Retina (tissue), 1 donor: ENCODE results near the gene CRIM1.
A peak's percentile ranks its signal among the peaks of the same experiment; 100 is the strongest.

ENCODE experiments used
- DNase-seq: peaks from one replicate; pipeline ENCODE4 v3.0.0-alpha.2; 2016

CRIM1 gene

DNA sequence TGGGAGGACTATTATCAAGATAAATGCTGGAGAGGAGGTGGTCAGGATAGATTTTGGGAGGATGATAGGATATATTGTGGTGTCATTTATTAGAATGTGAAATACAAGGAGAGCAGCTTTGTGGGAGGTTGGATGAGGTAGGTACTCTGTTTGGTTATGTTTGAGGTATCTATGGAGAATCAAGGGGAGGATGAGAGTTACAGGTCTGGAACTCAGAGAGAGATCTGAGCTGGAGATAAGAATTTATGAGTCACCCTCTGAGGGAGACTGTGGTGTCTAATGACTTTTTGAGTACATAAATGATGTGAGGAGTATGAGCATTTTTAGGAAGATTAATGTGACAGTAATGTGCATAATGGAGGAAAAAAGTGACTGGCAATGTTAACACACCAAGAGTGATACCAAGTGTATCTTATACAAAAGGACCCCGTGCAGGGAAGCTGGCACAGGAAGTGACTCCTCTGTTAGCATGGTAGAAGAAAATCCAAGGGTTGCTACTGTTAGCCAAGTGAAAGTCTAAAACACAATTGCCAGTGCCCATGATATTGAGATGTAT is 48.2 kb downstream of the CRIM1 start:
- no peak for DNase-seq

DNA sequence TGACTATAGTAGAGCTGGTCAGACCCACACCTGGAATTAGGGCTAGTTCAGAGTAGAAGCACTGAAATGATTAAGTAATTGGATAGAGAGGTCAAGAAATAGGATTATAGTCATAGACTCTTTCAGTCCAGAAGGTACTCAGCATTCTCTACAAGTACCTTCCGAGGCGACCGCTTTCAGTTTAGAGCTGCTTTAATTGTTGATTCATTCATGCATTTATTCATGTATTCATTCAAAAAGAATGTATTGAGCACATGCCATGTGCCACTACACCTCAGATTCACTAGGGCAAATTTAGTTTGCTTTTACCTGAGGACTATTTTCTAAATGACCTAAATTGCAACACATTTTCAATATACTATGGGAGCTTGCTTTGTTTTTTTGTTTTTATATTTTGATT is 48.7 kb downstream of the CRIM1 start:
- DNase-seq, result no peak

DNA sequence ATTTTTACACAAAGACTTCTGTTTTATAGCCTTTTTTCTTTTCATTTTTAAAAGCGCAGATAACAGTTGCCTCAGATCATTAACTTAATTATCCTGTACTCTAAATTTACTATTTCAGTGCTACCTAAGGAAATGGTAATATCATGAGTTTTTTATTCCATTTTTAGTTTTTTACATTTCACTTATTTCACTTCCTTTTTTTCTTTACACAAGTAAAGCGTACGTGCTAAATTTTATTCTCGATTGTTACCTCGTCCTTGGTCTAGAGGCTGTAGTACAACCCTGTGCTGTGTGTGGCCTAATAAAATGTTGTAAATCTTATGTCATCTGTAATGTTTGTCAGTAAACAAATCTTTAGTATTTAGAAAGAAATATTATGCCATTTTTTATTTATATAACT is 49.2 kb downstream of the CRIM1 start:
- DNase-seq, result no peak

DNA sequence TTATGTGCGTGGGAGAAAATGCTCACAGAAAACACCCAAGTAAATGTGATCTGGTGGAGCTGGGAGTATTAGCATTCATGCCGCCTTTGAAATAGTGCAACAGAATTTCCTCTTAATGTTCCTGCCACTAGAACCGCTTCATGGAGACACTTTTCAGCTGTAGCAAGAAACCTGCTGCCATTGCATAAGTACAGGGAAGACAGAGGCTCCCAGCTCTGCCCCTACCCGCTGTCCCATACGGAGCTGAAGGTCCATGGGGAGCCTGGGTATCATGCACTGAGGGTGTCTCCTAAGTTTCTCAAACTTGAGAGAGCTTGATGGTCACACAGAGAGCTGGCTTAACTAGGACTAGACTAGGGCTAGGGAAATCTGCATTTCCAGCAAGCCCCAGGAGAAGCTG is 49.6 kb downstream of the CRIM1 start:
- DNase-seq, result no peak

DNA sequence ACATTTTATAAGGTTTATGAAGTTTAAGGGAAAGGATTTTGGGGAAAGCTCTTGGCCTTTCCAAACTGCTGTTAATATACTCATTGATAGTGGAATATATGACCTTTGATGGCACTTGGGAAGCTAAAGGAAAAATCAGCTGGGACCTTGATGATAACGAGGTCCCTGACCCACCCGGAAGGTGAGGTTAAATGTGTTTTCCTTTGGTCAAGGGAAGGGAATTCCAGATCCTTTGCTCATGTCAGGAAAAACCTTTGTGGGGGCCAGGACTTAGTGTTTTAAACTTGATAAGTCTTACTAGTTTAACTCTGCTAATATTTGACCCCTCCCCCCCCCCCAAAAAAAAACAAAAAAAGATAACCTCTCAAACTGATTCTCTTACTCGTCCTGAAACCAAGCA is 50.7 kb downstream of the CRIM1 start:
- no peak for DNase-seq

DNA sequence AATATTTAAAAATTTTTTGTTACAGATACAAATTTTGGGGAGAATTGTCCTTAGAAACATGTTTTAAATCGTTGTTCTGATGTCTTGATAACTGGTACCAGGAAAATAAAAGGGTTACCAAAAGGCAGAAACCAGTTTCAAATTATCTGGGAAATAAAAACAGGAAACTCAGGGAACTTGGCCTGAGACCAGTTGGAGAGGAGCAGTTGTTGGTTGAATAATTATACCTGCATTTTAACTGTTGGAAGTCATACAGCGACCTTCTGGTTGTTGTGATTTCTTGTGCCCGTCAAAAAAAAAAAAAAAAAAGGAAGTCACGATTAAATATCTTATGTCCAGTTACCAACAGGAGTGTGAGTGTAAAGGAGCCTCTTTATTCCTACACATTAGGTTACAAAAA is 51.8 kb downstream of the CRIM1 start:
- no peak for DNase-seq

DNA sequence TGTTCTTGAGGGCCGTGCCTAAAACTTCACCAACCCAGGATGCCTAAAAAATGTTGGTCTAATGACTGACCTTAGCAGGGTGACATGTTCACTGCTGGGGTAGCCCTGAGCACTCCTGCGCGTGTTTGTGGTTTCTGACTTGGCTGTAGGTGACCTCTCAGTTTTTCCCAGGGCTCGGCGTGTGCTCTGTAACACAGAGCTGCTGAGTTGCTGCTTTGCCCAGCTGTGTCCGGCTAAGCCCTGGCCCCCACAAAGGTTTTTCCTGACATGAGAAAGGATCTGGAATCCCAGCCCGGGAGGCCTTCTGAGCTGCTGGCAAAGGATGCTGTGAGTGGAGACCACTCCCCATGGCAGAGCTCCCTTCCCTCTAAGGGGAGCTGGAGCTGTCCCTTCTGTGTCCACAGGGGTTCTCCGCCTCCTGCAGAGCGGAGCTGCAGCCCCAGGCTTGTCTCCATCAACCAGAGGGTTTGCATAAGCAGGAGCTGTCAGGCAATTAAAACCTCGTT is 52.7 kb downstream of the CRIM1 start:
- DNase-seq, result peak; percentile 48

DNA sequence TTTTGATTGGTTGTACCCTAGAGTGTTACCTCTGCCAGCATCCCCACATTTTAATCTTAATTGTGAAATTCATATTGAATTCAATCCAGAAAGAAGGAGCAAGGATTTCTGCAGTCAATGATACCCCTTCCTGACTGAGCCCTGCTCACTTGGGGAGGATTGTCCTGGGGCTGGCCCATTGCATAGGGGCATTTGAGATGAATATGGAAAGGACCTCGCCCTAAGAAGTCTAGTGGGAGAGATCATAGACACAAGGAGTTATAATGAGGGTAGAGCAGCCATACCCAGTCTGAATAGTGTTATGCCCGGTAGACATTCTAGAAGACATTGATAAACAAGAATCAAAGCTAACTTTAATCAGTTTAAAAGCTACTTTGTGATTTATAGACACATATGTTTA is 53.8 kb downstream of the CRIM1 start:
- no peak for DNase-seq

DNA sequence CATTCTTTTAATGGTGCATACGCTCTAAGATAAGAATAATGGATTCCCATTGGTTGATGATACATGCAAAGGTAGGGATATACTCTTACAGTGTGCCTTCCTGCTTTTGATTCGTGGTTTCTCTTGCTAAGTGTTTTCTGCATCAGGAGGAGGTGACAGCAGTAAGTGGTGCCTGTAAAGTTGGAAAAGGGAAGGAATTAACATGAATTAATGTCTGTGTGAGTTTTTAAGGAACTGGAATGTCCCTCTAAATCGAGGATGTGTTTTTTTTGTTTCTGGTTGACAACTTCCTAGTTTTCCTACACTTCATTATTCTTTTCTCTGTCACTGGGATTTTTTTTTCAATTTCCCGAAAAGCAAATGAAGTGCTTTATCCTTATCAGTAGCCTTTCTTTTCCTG is 54.4 kb downstream of the CRIM1 start:
- no peak for DNase-seq

DNA sequence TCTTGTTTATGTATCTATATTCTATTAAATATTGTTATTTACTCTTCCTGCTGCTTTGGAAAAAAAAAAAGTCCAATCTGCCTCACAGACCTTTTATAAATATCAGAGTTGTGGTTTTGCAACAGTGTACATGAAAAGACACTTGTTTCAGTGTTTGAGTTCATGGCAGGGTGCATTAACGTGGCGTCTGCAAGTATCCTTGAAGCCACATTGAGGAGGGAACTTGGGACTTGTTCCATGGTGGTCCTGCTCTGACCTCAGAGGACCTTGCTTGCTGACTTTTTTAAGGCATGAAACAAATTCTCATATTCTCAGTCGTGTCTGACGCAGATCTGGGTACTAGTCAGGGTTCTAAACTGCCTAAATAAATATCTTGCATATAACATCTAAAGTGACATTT is 55.1 kb downstream of the CRIM1 start:
- no peak for DNase-seq

DNA sequence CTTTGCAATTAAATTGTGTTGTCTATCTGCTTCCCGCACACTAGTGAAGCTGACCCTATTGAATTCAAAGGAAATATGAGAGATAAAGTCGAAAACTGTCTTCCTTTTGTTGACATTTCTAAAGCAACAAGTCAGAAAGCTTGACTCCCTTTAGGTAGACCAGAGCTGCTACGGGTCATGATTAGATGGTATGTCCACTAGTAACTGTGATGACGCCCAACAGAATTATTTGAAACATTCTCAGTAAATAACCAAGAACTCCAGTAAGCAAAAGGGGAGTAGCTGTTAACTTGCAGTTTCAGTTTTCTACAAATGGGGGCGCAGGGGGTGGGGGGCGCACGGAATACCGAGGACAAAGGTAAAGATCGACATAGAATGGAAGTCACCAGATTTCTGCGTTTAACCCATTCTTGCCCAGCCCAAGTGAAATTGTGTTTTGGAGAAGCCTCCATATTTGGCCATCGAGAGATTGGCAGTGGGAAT is 56.4 kb downstream of the CRIM1 start:
- no peak for DNase-seq

DNA sequence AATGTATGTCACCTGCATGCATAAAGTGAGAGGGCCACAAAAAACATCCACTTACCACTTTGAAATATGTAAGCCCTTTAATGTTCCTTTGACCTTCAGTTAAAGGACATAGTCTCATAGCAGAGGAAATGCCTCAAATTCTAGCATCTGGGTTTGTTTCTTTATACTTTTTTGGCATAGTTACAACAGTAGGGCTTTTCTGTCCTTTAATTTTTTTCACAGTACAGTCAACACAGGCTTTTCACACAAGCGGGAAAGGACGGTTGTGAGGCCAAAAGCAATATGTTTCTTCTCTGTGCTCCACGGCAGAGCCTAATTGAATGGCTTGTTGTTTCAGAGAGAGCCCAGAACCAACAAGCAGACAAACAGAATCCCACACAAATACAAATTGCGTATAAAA is 57.6 kb downstream of the CRIM1 start:
- no peak for DNase-seq

DNA sequence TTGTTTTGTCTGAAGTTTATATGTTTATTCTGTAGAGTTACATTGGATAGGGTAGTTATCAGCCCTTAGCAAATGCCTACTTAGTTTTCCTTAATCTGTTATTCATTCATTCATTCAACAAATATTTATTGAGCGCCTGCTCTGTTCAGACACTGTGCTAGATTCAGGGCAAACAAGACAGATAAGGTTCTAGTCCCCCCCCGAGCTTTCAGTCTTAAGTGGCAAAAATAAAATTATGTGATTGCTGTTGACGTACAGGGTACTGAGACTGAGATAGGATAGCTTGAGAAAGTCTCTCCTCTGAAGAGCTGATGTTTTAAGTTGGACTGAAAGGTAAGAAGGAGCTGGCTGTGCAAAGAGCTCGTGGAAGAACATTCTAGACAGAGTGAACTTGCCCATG is 58.7 kb downstream of the CRIM1 start:
- DNase-seq, result no peak

DNA sequence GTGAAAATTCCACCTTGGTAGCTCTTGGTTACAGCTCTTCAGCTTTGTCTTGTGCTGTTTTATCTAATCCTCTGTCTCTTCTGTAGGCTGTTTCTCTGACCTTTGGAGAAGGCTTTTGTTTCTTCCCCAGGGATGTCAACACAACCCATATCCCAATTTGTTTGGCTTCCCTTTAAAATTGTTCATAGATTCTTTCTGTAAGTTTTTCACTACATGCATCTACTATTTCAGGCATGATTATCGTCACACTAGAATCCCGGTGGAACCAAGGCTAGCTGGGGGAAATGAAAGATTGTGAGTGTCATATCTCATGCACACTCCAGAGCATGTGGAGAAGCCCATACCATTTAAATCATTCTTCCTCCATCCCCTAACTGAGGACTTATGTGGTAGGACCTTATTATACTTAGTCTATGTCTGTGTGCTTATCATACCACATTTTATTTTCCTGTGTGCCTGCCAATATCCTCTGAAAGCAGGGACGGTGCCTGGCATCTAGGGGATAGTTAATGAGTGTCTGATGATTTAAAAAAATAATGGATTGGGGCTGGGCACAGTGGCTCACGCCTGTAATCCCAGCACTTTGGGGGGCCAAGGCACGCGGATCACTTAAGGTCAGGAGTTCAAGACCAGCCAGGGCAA is 59.9 kb downstream of the CRIM1 start:
- DNase-seq, result no peak

DNA sequence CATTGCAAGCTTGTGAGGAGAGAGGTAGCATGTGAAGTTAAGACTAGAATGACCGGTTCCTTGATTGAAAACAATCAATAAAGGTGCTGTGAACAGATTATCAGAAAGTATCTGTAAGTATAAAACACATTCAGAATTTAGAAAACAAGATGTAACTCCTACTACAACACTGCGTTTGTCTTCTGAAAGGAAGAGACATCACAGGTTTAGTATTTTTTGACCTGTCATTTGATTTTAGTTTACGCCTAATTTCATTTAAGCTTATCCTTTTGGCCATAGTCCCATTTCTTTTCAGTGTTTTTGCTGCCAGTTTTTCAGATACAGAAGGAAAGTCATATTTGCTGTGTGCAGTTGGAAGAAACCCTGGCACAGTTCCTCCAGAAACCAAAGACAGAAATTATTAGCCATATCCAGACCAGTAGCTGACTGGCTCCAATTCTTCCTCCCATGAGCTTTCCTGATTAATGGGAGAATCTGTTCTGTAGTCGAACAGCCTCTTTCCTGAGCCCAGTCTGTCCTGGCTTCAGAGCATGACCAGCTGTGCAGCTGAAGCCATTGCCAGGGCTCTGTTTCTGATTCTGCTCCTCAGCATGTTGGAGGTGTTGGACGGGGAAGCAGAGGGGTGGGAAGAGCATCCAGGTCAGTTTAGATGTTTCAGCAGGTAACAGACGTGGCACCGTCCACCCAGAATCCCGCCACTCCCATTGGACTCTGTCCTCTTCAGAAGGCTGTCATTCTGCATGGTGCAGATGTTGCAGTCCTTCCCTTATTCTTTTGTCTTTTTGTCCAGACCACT is 61.0 kb downstream of the CRIM1 start:
- DNase-seq, result no peak

DNA sequence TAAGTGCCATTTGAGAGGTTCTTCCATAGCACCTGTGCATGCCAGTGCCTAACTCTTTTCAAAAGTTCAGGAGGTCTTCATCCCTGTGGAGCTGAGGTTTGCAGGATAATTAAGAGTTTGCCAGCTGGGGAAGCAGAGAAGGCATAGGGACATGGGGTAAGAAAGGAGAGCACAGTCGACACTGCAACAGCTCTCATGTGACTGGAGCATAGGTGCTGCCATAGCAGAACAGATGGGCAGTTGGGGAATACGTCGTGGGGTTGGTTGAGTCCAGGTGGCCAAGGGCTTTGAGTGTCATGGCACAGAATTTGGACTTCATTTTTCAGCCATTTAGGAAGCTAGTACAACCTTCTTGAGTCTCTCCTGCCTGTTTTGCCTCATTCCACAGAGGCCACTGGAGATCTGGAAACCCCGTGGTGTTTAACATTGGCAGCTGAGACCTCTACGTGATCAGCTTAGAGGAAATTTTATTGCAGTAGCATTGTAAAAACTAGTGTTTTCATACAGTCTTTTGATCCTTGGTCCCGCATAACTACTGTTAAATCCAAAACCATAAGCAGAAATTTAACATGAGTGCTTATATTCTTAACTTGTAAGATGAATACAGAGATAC is 65.1 kb downstream of the CRIM1 start:
- DNase-seq, result no peak

DNA sequence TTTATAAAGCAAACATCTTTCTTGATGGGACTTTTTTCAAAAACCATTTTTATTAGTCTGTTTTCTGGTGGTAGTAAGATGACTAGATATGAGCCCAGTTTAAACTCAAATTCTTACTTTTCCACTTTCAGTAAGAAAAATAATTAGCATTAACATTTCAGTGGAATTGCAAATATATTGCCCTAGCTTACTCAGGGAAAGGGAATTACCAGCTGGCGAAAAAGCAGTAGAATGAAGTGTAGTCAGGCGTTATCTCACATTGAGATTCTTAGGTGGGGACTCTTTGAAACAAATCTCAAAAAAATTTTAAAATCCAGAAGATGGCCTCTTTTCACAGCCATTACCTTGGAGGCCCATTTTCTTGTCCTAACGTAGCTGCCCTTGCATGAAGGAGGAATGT is 65.8 kb downstream of the CRIM1 start:
- DNase-seq, result no peak

DNA sequence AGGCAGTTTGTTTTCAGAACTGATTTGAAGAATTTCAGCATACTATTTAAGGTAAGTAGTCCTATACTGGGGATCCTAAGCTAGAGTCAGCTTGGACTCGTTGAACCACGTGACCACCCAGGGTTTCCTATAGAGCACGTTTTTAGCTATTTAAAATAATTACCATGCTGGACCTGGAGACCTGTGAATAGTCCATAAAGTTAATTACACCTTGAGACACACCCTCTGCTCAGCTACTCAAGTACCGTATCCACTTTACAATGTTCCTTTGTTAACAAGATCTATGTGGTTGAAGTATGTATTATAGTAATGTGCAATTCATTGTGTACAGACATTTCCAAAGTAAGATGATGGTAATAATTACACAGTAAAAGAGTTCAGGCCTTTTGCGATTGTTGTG is 67.6 kb downstream of the CRIM1 start:
- no peak for DNase-seq

DNA sequence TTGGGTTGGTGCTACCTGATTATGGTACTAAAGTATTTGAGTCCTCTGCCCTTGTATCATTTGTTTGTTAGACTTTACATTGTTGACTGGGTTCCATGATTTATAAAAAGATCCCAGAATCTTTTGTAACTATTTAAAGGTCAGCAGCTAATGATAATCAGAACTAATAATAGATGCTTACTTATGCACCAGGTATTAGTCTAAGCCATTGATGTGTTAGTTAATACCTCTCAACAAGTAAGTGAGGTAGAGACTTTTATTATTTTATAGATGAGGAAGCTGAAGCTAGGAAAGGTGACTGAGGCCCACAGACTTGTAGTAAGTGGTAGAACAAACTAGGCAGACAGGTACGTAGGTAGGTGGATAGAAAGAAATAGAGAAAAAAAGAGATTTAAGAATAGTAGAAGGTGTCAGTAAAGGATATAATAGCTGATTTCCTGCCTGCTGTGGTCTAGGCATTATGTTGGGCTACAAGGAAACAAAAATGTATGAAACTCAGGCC is 68.1 kb downstream of the CRIM1 start:
- DNase-seq, result no peak

DNA sequence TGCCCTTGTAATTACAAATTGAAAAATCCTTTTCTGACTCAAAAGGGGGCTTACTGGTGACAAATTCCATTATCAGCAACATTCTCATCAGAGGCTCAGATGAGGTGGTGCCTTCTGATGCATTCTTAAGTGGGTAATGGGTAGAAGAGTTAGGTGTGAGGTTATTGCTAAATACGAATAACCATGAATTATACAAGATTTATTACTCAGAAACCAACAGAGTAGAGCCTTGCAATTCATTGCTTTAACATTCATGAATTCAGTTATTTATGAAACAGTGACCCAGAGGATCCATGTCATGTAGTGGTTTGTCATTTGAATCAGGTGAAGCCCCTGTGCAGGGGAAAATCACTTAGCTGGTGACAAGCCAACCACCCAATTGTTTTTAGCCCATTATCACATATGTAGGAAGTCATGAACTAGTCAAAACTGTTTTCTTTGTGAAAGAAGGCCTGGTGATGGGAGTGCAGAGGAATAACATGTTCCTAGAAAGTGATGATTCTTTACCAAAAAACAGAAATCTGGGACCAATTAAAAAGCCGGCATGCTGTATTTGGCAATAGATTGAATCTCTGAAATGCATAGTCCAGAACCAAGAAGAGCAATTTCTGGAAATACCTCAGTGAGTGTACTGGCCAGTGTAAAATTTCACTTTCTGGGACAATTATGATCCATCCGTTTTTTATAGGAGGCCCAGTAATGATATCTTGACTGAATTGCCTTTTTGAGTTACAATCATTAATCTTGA is 70.2 kb downstream of the CRIM1 start:
- no peak for DNase-seq

DNA sequence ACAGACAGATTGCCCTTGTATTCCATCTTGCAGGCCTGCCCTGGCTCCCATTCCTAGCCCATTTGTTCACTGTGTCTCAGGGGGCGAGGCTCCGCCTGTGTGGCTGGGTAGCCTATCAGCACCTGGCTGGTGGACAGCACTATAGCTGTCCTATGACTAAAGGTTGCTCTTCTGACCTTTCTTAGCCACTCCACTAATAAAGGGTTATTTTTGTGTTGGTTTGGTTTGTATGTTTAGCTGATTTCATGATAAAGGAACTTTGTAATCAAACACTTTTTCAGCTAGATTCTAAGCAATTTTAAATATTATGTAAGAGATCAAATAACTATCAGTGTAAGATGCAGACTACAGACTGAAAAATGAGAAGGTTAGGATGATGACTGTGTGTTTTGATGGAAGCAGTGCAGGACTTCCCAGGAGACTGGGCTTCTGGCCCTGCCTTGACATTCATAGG is 72.2 kb downstream of the CRIM1 start:
- no peak for DNase-seq

DNA sequence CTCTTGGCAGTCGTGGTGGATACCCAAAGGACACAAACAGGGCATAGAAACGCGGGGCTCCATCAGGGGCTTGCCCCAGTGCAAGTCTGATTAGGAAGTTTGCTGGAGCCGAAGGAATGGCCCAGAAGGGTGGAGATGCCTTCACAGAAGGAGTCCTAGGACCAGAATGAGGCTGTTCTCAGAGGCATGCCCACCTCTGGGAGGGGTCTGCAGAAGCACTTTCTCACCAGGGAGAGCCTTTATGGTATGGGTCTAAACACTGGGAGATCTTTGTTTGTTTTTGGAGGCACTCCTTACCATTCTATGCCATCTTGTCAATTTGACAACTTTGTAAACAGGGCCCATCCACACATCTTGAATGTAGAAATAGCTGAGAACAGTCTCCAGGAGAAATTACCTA is 75.0 kb downstream of the CRIM1 start:
- DNase-seq, result no peak

DNA sequence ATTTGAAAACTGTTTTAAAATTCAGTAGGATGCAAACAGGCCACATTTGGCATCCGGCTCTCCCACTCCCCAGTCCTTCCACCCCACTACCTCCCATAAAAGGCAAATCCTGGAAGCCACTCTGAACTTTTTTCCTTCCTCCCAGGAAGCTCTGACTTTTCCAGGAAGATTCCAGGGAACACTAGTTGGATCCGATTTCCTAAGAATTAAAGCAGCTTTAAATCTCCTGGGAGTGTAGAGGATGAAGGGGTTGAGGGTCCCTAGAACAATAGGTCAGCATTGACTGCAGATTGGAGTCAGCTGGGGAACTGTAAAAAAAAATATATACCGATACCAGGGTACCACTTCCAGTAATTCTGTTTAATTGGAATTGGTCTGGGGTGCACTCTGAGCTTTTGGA is 76.9 kb downstream of the CRIM1 start:
- no peak for DNase-seq
